ENCODE measurements around the gene KCTD17. TPM values are rescaled to one million over a fixed set of nuclear protein-coding genes. Genes with fewer than 3 reads are reported as not detected.

KCTD17 gene
- total RNA-seq, 1 experiment from 2014 or later: 29.4 TPM

- H3K4me1 Mint-ChIP-seq: peaks cover 29% of the 10 kb centered on the region
- H3K36me3 Mint-ChIP-seq: no peaks in the 10 kb centered on the region; the same call in 1 of the 2 replicates
- H3K27me3 Mint-ChIP-seq (ENCODE audit: low read depth): no peaks in the 10 kb centered on the region
- DNase-seq (ENCODE audit: low spot score) (no peak), ATAC-seq (no peak)
- peak overlapping the region; percentile 87; the same call in 1 of the 2 replicates for H3K27ac Mint-ChIP-seq
- H3K4me3 Mint-ChIP-seq: peak overlapping the region; percentile 89
- no peaks in the 10 kb centered on the region for H3K9me3 Mint-ChIP-seq
- ChIA-PET POLR2A (interaction anchor here (0.9 to 1.8 kb wide), 2 partner anchors 12 to 145 kb away, joined by 3 to 5 read pairs; no protein-coding TSS in a partner anchor), CTCF (interaction anchor here (0.8 to 5.1 kb wide), 10 partner anchors 12 to 236 kb away, joined by 3 to 38 read pairs (median 6); partner anchors contain the start of gene KCTD17)
- TF ChIP-seq E2F1 (CRISPR knock-in tag; IDR thresholded peaks at IDR 0.05) (no peak), MLX (CRISPR knock-in tag; IDR thresholded peaks at IDR 0.05) (no peak), PRDM15 (CRISPR knock-in tag; IDR thresholded peaks at IDR 0.05) (peak; percentile 37; the same call in 1 of the 2 replicates), CREM (CRISPR knock-in tag; IDR thresholded peaks at IDR 0.05) (no peak), PREB (CRISPR knock-in tag; IDR thresholded peaks at IDR 0.05; ENCODE audit: borderline replicate concordance) (no peak), FOXJ3 (CRISPR knock-in tag; IDR thresholded peaks at IDR 0.05; ENCODE audit: borderline replicate concordance) (no peak), CREB1 (CRISPR knock-in tag; IDR thresholded peaks at IDR 0.05) (no peak)
Measured at GRCh38 chr22:37018086-37018814, 33.3 kb upstream of the KCTD17 start.

- no peaks in the 10 kb centered on the region; the same call in 1 of the 2 replicates for H3K36me3 Mint-ChIP-seq
- ATAC-seq (peak; percentile 38), DNase-seq (ENCODE audit: low spot score) (peak; percentile 72)
- H3K27me3 Mint-ChIP-seq (ENCODE audit: low read depth): no peaks in the 10 kb centered on the region
- POLR2A ChIA-PET: interaction anchor here (0.9 to 1.8 kb wide), 2 partner anchors 11 to 145 kb away, joined by 3 to 5 read pairs; no protein-coding TSS in a partner anchor
- CTCF ChIA-PET: interaction anchor here (0.5 to 5.1 kb wide), 16 partner anchors 12 to 274 kb away, joined by 3 to 38 read pairs (median 5); partner anchors contain the start of gene KCTD17
- H3K4me1 Mint-ChIP-seq: peaks cover 31% of the 10 kb centered on the region
- H3K27ac Mint-ChIP-seq: peak overlapping the region; percentile 87; the same call in 1 of the 2 replicates
- H3K4me3 Mint-ChIP-seq: peak overlapping the region; percentile 89
- no peaks in the 10 kb centered on the region for H3K9me3 Mint-ChIP-seq
- TF ChIP-seq FOXK1 (CRISPR knock-in tag; IDR thresholded peaks at IDR 0.05) (no peak), NR2C2 (CRISPR knock-in tag; IDR thresholded peaks at IDR 0.05) (no peak), TCF7 (CRISPR knock-in tag; IDR thresholded peaks at IDR 0.05; ENCODE audit: low read depth) (no peak), FOXP1 (CRISPR knock-in tag; IDR thresholded peaks at IDR 0.05; ENCODE audit: borderline replicate concordance) (no peak), SOX15 (CRISPR knock-in tag; IDR thresholded peaks at IDR 0.05) (no peak), GABPB1 (CRISPR knock-in tag; IDR thresholded peaks at IDR 0.05) (no peak), JAZF1 (CRISPR knock-in tag; IDR thresholded peaks at IDR 0.05) (no peak), ETV6 (CRISPR knock-in tag; IDR thresholded peaks at IDR 0.05) (no peak), SP1 (CRISPR knock-in tag; conservative IDR thresholded peaks at IDR 0.05) (no peak), CREB1 (CRISPR knock-in tag; IDR thresholded peaks at IDR 0.05) (no peak), E2F5 (CRISPR knock-in tag; IDR thresholded peaks at IDR 0.05) (no peak), MAX (CRISPR knock-in tag; IDR thresholded peaks at IDR 0.05) (peak; percentile 32; the same call in 1 of the 2 replicates), GTF2I (CRISPR knock-in tag; conservative IDR thresholded peaks at IDR 0.05) (no peak), OVOL2 (CRISPR knock-in tag; IDR thresholded peaks at IDR 0.05; ENCODE audit: borderline replicate concordance) (no peak), IRF1 (CRISPR knock-in tag; IDR thresholded peaks at IDR 0.05) (no peak), AR (CRISPR knock-in tag; IDR thresholded peaks at IDR 0.05) (no peak)
Measured at GRCh38 chr22:37018815-37019308, 32.7 kb upstream of the KCTD17 start.

Data from WTC11 (cell line).